Stimulated activated CD4-positive, alpha-beta T cell treated with anti-CD3 and anti-CD28 coated beads, Interleukin-4, amount 100 ng/mL, for 24 hours (primary cell): ENCODE measurements around the gene CEACAM5.
"Not testable (repeated sequence)": the region's sequence is repeated elsewhere in the genome, so short reads cannot be mapped to it uniquely, and the experiment has no call there.

ENCODE experiments used
- DNase-seq: peaks from one replicate; pipeline ENCODE4 v3.0.0-alpha.2; 2020

CEACAM5 gene

DNA sequence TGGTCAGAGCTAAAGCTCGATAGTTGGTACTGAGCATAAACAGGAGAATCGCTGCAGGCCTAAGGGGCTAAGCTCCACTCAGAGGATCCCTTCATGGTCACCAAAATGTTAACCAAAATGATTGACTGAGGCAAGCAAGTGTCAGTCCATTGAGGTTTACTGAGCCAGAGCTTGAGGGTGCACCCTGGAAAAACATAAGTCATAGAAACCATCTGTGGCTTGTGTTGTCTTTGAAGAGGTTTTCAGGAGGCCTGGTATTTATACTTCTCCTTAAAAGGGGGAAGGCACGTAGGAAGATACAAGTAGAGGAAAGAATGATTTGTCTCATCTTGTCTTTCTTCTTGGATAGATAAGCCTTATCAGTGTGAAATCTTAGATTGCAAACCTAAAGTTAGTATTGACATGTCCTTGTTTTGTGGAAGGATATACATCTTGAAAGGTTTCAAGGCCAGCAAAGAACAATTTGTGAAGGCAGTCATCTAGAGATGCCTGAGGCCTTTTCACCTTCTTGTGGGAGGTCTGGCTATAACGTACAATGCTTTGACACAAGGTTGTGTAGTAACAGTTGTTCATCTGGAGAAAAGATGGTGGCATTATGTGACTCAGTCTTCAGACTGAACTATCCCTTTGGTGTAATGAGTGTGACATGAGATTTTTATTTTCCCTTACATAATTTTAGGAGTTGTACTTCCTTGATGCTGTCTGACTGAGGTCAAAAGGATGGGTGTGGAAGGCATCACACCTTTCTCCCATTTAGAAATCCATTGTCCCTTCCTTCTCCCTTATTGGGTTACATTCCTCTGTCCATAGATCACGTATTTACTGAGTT lies 32.2 kb downstream of the CEACAM5 start:
- peak; percentile 24 for DNase-seq

GRCh38 chr19:41741244-41741554 lies 32.8 kb downstream of the CEACAM5 start:
- DNase-seq, result no peak

DNA sequence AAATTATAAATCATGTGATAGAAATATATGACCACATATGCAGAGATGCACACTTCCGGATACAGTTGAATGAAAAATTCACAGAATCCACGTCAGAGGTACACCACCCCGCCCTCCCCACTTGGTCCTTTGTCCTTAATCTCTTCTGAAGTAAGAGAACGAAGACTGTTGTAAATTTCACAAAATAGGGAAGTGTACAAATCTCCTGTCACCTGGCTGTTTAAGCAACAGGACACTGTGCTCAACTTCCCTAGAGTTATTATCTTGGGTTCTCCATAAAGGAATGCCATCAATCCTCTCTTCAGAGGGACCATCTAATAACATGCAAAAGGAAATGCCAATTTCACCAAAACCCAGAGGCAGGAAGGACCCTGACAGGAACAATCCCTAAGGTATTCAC lies 36.4 kb downstream of the CEACAM5 start:
- DNase-seq, result no peak

DNA sequence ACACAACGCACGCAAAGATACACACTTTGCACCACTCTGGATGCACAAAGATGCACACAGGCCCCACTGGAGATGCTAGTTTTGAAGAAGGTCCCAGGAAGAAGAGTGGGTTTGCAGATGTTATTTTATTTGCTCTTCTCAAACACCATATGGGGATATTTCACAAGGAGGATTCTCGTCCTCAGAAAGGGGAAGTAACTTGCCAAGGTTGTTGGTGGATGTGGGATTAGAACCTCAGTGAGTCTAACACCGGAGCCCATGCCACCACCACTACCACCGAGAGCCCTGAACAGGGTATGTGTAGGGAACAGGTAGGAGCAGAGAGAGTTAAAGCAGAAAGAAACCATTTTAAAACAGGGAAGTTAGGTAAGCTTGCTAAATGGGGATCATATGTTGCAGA lies 37.3 kb downstream of the CEACAM5 start:
- DNase-seq, result no peak

DNA sequence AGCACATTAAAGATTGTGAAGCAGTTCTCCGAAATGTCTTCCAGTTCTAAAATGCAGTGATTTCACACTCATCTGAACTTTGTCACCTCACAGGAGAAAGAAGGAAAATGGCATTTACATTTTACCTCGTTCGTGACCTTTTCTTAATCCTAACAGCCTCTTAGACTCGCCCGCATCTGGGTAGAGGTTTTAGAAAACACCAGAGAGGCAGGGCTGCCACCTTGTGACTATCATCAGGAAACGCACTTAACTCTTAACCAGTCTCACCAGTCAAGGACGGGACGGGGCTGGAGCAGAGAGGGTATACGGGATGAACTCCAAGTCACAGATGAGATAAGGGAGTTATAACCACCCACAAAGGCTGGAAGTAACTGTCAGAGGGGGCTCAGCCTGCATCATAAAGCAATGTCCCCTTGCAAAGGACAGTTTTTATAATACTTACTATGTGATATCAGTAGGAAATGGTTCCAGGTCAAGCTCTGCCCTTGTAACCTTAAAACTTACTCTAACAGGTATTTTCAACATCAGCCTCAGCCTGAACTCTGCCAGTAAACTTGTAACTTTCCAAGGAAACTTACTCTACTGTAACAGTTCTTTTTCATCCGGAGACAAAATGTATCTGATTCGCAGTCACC lies 38.3 kb downstream of the CEACAM5 start:
- peak; percentile 64 for DNase-seq

- DNase-seq, result no peak
Measured at GRCh38 chr19:41748012-41748411, 39.6 kb downstream of the CEACAM5 start.

DNA sequence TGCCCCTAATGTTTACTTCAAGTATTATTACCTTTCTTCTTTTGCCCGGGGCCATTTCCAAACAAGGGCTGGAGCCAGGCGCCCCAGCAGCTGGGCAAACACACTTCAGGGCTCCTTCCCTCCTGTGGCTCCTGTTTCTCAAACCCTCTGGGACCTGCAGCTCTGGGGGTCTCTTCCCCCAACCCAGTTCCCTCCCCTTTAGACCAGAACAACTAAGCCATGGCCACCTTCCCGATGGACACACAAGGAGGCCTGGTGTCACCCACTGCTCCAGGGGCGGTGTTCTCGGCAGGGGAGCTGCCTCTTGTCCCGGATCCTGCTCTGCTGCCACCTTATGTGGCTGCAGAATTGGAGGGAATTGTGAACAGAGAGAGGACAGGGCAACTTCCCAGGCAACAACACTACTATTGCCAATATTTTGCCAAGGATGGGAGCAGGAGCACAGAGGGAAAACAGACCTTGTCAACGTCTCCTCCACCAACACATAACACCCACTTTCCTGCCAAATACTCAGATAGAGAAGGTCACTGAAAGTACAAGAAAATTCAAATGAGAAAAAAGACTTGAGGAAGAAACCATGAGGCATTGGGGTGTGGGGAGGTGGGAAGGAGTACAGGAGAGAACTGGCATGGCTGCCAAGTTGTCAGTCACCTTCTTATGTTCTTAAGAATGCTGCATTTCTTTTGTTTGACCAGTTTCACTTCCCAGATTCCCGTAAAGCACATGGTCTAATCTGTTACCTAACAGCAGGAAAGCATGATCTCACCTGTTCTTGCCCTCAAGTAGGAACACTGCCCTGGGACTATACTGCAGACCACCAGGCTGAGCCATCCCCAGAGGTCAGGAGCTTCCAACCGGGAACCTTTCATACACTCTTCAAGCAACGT lies 42.1 kb downstream of the CEACAM5 start:
- DNase-seq, result not testable (repeated sequence)

- DNase-seq, result peak; percentile 81
Measured at GRCh38 chr19:41753159-41753558, 44.7 kb downstream of the CEACAM5 start.

- DNase-seq, result peak; percentile 79
Measured at GRCh38 chr19:41753936-41754529, 45.6 kb downstream of the CEACAM5 start.

DNA sequence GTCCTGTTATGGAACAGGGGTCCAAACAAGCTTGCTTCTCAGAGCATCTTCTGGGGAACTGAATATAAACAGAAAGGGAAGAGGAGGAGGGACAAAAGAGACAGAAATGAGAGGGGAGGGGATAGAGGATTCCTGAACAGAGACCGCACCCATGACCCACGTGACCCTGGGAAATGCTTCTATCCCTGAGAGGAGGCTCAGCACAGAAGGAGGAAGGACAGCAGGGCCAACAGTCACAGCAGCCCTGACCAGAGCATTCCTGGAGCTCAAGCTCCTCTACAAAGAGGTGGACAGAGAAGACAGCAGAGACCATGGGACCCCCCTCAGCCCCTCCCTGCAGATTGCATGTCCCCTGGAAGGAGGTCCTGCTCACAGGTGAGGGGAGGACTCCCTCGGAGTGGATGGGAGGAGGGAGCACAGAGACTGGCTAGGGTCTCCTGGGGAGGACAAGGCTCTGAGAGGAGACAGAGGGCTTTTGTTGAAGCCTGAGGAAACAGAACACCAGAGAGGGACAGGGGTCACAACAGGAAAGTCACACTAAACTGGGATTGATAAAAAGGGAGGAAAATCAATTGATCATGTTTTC lies 47.0 kb downstream of the CEACAM5 start, which contains the start of gene CEACAM6:
CEACAM6 (plus strand) TSS at position 203 of the 586 bp plus-strand sequence; CDS start at position 312, 109 bp downstream.
- DNase-seq, result no peak

DNA sequence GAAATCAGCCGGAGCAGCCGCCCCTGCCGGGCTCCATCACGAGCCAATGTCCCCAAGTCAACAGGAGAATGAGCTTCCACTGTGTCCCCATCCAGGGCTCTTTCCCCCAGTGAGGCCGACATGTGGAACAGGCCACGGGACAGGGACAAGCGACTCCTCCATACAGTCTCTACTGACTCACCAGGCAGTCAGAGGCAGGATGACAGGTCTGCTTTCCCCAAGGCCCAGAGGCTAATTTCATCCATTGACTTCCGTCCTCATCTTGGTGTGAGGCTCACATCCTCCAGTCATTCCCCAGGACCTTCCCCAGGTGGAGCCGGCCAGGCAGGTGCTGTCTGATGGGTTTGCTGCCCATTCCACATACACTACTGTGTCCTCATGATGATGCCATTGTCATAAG lies 50.4 kb downstream of the CEACAM5 start:
- DNase-seq, result no peak

GRCh38 chr19:41767115-41767514 lies 58.7 kb downstream of the CEACAM5 start:
- no peak for DNase-seq

- DNase-seq, result not testable (repeated sequence)
Measured at GRCh38 chr19:41768105-41768504, 59.7 kb downstream of the CEACAM5 start.

GRCh38 chr19:41769608-41770007 lies 61.2 kb downstream of the CEACAM5 start:
- DNase-seq, result no peak

DNA sequence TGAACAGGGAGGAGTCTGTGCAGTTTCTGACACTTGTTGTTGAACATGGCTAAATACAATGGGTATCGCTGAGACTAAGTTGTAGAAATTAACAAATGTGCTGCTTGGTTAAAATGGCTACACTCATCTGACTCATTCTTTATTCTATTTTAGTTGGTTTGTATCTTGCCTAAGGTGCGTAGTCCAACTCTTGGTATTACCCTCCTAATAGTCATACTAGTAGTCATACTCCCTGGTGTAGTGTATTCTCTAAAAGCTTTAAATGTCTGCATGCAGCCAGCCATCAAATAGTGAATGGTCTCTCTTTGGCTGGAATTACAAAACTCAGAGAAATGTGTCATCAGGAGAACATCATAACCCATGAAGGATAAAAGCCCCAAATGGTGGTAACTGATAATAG lies 63.0 kb downstream of the CEACAM5 start:
- no peak for DNase-seq

- peak; percentile 51 for DNase-seq
Measured at GRCh38 chr19:41774515-41774980, 66.1 kb downstream of the CEACAM5 start.

DNA sequence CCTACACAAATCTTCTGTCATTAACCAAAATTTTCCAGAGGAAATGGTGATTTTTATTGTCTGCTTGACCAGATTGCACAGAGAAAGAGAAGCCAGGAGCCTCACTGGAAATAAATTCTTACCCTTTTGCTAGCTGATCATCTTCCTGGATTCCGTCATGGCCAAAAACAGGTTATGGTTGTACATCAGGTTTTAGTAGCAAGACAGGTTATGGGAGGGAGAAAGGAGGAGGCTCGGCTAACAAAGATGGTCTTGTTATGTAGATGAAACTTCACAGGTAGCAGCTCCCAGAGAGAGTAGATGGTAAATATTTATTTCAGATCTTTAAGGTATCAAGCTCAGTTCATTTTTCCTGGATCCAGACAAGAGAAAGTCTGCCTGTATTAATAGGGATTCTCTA lies 68.3 kb downstream of the CEACAM5 start:
- no peak for DNase-seq
